Stimulated activated CD4-positive, alpha-beta T cell treated with anti-CD3 and anti-CD28 coated beads, Interleukin-1b, Interleukin-23, amount 100 ng/mL, for 1 hour (primary cell): ENCODE results near the gene SPATA16.
"Not testable (repeated sequence)": the region's sequence is repeated elsewhere in the genome, so short reads cannot be mapped to it uniquely, and the experiment has no call there.

ENCODE experiments used
- DNase-seq, 2 donors: peaks; one replicate each; pipeline ENCODE4 v3.0.0-alpha.2; 2020; ENCODE audit warnings: low read depth in 2 of 2

The SPATA16 gene

GRCh38 chr3:173004681-173005080 is 136.4 kb downstream of the SPATA16 start:
- no peak for DNase-seq

- DNase-seq: no peak
Measured at GRCh38 chr3:173003956-173004355, 137.1 kb downstream of the SPATA16 start.

GRCh38 chr3:173003471-173003870 is 137.6 kb downstream of the SPATA16 start:
- no peak for DNase-seq

GRCh38 chr3:173001622-173002021 is 139.4 kb downstream of the SPATA16 start:
- no peak for DNase-seq

GRCh38 chr3:173000553-173000952 is 140.5 kb downstream of the SPATA16 start:
- no peak for DNase-seq

GRCh38 chr3:172993412-172993811 is 147.6 kb downstream of the SPATA16 start:
- no peak for DNase-seq

- DNase-seq: no peak
Measured at GRCh38 chr3:172991424-172991996, 149.5 kb downstream of the SPATA16 start.

GRCh38 chr3:172989373-172989772 is 151.7 kb downstream of the SPATA16 start:
- DNase-seq: no peak

GRCh38 chr3:172987273-172987672 is 153.8 kb downstream of the SPATA16 start:
- DNase-seq: no peak

- DNase-seq: no peak
Measured at GRCh38 chr3:172984914-172985313, 156.1 kb downstream of the SPATA16 start.

GRCh38 chr3:172982736-172983364 is 158.2 kb downstream of the SPATA16 start:
- no peak for DNase-seq

- DNase-seq: no peak
Measured at GRCh38 chr3:172981407-172981983, 159.5 kb downstream of the SPATA16 start.

GRCh38 chr3:172980849-172981248 is 160.2 kb downstream of the SPATA16 start:
- DNase-seq: no peak

GRCh38 chr3:172977696-172978095 is 163.3 kb downstream of the SPATA16 start:
- no peak for DNase-seq

- no peak for DNase-seq
Measured at GRCh38 chr3:172974969-172975368, 166.1 kb downstream of the SPATA16 start.

GRCh38 chr3:172973799-172974198 is 167.2 kb downstream of the SPATA16 start:
- no peak for DNase-seq

GRCh38 chr3:172972717-172973116 is 168.3 kb downstream of the SPATA16 start:
- DNase-seq: no peak

- DNase-seq: no peak
Measured at GRCh38 chr3:172972067-172972466, 169.0 kb downstream of the SPATA16 start.

- DNase-seq: no peak
Measured at GRCh38 chr3:172968646-172969045, 172.4 kb downstream of the SPATA16 start.

GRCh38 chr3:172965256-172965655 is 175.8 kb downstream of the SPATA16 start:
- no peak for DNase-seq

- DNase-seq: not testable (repeated sequence)
Measured at GRCh38 chr3:172960626-172961182, 180.3 kb downstream of the SPATA16 start.

- DNase-seq: no peak
Measured at GRCh38 chr3:172958565-172958964, 182.5 kb downstream of the SPATA16 start.

GRCh38 chr3:172953571-172953970 is 187.5 kb downstream of the SPATA16 start:
- DNase-seq: no peak
